ENCODE data around the gene COL4A2.

The COL4A2 gene

DNA sequence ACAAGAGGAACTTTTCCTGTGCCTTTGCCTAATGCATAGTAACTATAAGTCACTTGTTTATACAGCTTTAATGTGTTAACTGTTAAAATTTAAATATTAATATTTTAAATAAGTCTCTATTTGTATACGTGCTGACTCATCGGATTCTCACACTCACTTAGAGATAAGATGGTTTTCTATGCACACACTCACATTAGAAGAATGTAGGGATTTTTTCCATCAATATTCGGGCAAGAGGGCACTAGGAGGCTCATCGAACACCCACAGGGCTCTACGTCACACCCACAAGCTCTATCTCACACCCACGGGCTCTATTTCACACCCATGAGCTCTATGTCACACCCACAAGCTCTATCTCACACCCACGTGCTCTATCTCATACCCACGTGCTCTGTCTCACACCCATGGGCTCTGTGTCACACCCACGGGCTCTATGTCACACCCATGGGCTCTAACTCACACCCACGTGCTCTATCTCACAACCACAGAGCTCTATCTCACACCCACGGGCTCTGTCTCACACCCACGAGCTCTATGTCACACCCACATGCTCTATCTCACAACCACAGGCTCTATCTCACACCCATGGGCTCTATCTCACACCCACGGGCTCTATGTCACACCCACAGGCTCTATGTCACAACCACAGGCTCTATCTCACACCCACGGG lies 73.4 kb downstream of the COL4A2 start:
- Histone ChIP-seq H3K4me1 (ENCODE audit: insufficient read depth, low read length) (peaks cover 44% of the 10 kb centered on the region), H3K27me3 (ENCODE audit: control insufficient read depth in 1 of 2, insufficient read depth in 2 of 2, low read length in 2 of 2) (no peaks in the 10 kb centered on the region), H3K9me3 (ENCODE audit: low read length) (no peaks in the 10 kb centered on the region), H3K27ac (ENCODE audit: low read depth, low read length) (no peak overlapping the region), H3K9ac (ENCODE audit: low read length) (no peak overlapping the region), H3K36me3 (ENCODE audit: insufficient read depth, low read length) (no peaks in the 10 kb centered on the region), H3K4me3 (ENCODE audit: low read depth in 1 of 2, low read length in 2 of 2) (no peak overlapping the region)

DNA sequence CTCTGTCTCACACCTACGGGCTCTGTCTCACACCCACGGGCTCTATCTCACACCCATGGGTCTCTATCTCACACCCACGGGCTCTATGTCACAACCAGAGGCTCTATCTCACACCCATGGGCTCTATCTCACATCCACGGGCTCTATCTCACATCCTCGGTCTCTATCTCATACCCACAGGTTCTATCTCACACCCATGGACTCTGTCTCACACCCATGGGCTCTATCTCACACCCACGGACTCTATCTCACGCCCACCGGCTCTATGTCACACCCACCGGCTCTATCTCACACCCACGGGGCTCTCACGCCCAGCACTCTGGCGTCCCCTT lies 73.9 kb downstream of the COL4A2 start:
- Histone ChIP-seq H3K9ac (ENCODE audit: low read length) (no peak overlapping the region), H3K9me3 (ENCODE audit: low read length) (no peaks in the 10 kb centered on the region), H3K4me3 (ENCODE audit: low read depth in 1 of 2, low read length in 2 of 2) (no peak overlapping the region), H3K27ac (ENCODE audit: low read depth, low read length) (no peak overlapping the region), H3K36me3 (ENCODE audit: insufficient read depth, low read length) (no peaks in the 10 kb centered on the region), H3K4me1 (ENCODE audit: insufficient read depth, low read length) (peaks cover 38% of the 10 kb centered on the region), H3K27me3 (ENCODE audit: control insufficient read depth in 1 of 2, insufficient read depth in 2 of 2, low read length in 2 of 2) (no peaks in the 10 kb centered on the region)

DNA sequence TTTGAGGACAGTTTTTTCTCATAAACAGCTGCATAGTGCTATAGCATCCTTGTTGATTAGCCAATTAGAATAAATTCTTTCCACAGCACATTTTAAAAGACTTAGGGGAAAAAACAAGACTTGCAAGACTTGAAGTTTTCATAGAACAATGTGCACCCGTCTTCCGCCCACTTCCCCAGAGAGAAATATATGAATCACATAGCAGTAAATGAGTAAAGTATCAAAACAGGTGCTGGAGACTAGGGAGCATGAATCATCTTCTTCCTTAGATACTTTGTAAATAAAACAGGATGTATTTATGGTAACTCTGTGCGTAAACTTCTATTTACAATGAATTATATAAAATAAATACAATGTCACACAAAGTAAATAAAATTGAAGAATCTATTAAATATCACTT lies 75.1 kb downstream of the COL4A2 start:
- H3K27ac ChIP-seq (ENCODE audit: low read depth, low read length) = no peak overlapping the region
- H3K36me3 ChIP-seq (ENCODE audit: insufficient read depth, low read length) = no peaks in the 10 kb centered on the region

DNA sequence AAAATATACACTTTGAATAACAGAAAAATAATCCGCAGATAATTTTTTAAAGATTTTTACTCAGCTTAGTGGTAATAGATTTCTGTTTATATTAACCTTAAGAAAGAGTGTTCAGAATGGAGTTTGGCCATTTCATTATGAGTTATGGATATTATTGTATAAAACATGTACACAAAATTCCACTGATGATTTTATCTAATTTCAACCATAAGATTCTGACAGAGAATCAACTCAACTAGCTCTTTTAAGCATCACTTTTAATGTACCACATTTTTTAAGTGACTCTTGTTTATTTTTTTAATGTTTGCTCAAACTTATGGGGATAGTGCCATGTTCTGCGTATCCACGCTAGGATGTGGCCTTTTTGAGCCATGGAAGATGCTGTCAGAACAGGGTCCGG lies 75.7 kb downstream of the COL4A2 start:
- Histone ChIP-seq H3K27ac (ENCODE audit: low read depth, low read length) (no peak overlapping the region), H3K27me3 (ENCODE audit: control insufficient read depth in 1 of 2, insufficient read depth in 2 of 2, low read length in 2 of 2) (no peaks in the 10 kb centered on the region), H3K9ac (ENCODE audit: low read length) (no peak overlapping the region), H3K9me3 (ENCODE audit: low read length) (no peaks in the 10 kb centered on the region), H3K36me3 (ENCODE audit: insufficient read depth, low read length) (no peaks in the 10 kb centered on the region), H3K4me1 (ENCODE audit: insufficient read depth, low read length) (peaks cover 24% of the 10 kb centered on the region), H3K4me3 (ENCODE audit: low read depth in 1 of 2, low read length in 2 of 2) (no peak overlapping the region)

More for the DNA sequence above, 75.1 kb downstream of the COL4A2 start:
- Histone ChIP-seq H3K4me3 (ENCODE audit: low read depth in 1 of 2, low read length in 2 of 2) (no peak overlapping the region), H3K27me3 (ENCODE audit: control insufficient read depth in 1 of 2, insufficient read depth in 2 of 2, low read length in 2 of 2) (no peaks in the 10 kb centered on the region), H3K4me1 (ENCODE audit: insufficient read depth, low read length) (peaks cover 27% of the 10 kb centered on the region), H3K9me3 (ENCODE audit: low read length) (no peaks in the 10 kb centered on the region), H3K9ac (ENCODE audit: low read length) (no peak overlapping the region)

DNA sequence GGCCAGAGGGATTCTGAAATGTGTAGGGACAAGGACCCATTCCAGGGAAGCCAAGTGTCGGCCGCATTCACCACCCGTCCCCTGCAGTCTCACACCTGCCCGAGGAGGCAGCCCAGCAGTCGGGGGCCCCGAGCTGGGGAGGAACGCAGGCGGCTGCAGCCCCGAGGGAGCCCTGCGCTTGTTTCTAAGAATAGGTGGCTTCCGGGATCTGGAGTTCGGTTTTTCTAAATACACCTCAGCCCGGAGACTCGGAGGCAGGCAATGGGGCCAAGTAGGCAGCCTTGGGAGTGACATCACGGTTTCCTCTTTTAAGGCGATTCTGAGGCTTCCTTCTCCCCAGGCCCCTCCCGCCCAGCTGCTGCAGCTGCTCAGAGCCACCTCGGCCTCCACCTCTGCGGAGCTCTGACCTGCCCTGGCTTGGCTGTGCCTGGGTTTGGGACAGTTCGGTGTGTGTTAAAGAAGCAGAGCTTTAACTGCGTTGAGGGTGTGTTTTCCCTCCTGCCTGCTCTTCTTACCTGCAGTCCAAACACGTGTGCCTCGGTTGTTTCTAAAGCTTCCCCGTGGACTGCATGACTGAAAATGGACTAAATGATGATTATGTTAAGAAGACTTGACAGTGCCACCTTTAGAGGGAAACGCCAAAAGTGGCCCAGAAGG lies 80.5 kb downstream of the COL4A2 start:
- Histone ChIP-seq H3K9ac (ENCODE audit: low read length) (peak overlapping the region; percentile 25), H3K27ac (ENCODE audit: low read depth, low read length) (peak overlapping the region; percentile 87), H3K36me3 (ENCODE audit: insufficient read depth, low read length) (no peaks in the 10 kb centered on the region), H3K4me3 (ENCODE audit: low read depth in 1 of 2, low read length in 2 of 2) (peak overlapping the region in 1 of 2 donors; percentile 29), H3K9me3 (ENCODE audit: low read length) (no peaks in the 10 kb centered on the region), H3K4me1 (ENCODE audit: insufficient read depth, low read length) (peaks cover 35% of the 10 kb centered on the region), H3K27me3 (ENCODE audit: control insufficient read depth in 1 of 2, insufficient read depth in 2 of 2, low read length in 2 of 2) (no peaks in the 10 kb centered on the region)

DNA sequence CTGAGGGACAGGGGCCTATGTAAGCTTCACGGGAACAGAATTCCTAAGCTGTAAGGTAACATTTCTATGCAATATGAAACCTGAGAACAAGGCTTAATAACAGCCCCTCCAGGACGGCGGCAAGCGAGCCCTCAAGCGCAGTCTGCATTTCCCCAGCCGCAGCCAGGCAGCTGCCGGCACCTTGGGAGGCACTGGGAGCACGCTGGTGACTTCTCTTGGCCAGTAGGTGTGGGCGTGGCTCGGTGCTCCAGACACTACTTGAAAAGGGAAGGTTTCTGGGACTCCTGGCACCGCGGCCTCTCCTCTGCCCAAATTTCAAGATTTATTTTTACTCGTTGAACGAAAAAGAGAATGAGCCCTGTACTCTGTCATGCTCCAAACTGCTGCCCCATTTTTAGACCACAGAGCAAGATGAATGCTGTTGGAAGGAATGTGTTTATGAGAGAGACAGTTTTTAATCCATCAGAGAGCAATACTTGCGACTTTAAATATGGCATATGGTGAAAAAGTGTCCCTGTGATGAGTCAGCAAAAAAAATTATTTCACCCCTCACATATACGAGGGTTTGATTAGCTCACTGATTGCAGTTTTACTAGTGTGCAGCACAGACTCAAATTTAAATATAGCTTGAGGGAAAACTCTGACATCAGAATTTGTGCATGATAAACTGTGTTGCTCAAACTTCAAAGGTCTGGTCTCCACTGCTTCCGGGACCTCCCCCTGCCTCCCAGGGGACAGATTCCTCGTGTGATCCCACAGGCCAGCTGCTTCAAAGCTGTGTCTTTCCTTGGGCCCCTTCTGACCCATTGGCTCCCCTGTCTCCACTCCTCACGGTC lies 81.2 kb downstream of the COL4A2 start:
- H3K4me1 ChIP-seq (ENCODE audit: insufficient read depth, low read length) = peaks cover 38% of the 10 kb centered on the region

DNA sequence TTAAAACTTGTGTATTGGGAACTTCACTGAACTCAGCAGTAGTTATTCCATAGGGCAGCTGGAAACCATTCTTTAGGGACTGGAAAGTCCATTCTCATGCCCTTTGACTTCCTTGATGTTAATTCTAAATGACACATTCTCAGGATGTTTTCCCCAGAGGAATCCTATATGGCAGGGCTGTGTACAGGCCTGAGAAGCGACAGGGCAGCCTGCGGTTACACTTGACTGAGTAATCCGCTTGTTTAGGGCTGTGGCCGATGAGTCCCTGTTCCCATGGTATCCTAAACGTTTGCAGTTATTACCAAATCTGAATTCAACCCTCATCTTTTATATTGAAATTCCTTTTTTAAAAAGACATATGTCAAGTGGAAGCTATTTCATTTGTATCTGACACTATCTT lies 83.5 kb downstream of the COL4A2 start:
- Histone ChIP-seq H3K27me3 (ENCODE audit: control insufficient read depth in 1 of 2, insufficient read depth in 2 of 2, low read length in 2 of 2) (no peaks in the 10 kb centered on the region), H3K36me3 (ENCODE audit: insufficient read depth, low read length) (no peaks in the 10 kb centered on the region), H3K27ac (ENCODE audit: low read depth, low read length) (peak overlapping the region; percentile 96), H3K9ac (ENCODE audit: low read length) (no peak overlapping the region), H3K4me1 (ENCODE audit: insufficient read depth, low read length) (peaks cover 52% of the 10 kb centered on the region), H3K4me3 (ENCODE audit: low read depth in 1 of 2, low read length in 2 of 2) (no peak overlapping the region), H3K9me3 (ENCODE audit: low read length) (no peaks in the 10 kb centered on the region)

More for the DNA sequence above, 81.2 kb downstream of the COL4A2 start:
- peak overlapping the region in 1 of 2 donors; percentile 29 for H3K4me3 ChIP-seq (ENCODE audit: low read depth in 1 of 2, low read length in 2 of 2)
- peak overlapping the region; percentile 25 for H3K9ac ChIP-seq (ENCODE audit: low read length)
- no peaks in the 10 kb centered on the region for H3K27me3 ChIP-seq (ENCODE audit: control insufficient read depth in 1 of 2, insufficient read depth in 2 of 2, low read length in 2 of 2)
- H3K27ac ChIP-seq (ENCODE audit: low read depth, low read length) = peak overlapping the region; percentile 96
- H3K36me3 ChIP-seq (ENCODE audit: insufficient read depth, low read length) = no peaks in the 10 kb centered on the region
- no peaks in the 10 kb centered on the region for H3K9me3 ChIP-seq (ENCODE audit: low read length)

DNA sequence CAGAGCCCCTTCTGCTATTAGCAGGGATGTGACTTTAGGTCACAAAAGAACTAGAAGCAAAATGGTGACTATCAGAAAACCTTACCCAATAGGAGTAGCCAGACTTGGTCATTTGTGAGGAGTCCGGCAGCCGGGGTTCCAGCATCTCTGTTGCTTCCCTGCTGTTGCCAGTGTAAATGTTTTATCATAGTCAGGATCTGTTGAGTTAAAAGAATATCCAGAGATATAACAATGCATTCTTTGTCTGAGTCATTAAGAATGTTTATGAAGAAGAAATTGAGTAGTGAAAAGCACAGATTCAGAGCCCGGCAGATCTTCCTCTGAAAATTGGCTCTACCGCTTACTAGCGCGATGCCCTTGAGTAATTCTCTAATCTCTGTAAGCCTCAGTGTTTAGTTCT lies 84.2 kb downstream of the COL4A2 start:
- Histone ChIP-seq H3K36me3 (ENCODE audit: insufficient read depth, low read length) (no peaks in the 10 kb centered on the region), H3K27ac (ENCODE audit: low read depth, low read length) (peak overlapping the region; percentile 22), H3K27me3 (ENCODE audit: control insufficient read depth in 1 of 2, insufficient read depth in 2 of 2, low read length in 2 of 2) (no peaks in the 10 kb centered on the region), H3K9ac (ENCODE audit: low read length) (no peak overlapping the region), H3K9me3 (ENCODE audit: low read length) (no peaks in the 10 kb centered on the region), H3K4me1 (ENCODE audit: insufficient read depth, low read length) (peaks cover 59% of the 10 kb centered on the region), H3K4me3 (ENCODE audit: low read depth in 1 of 2, low read length in 2 of 2) (no peak overlapping the region)

DNA sequence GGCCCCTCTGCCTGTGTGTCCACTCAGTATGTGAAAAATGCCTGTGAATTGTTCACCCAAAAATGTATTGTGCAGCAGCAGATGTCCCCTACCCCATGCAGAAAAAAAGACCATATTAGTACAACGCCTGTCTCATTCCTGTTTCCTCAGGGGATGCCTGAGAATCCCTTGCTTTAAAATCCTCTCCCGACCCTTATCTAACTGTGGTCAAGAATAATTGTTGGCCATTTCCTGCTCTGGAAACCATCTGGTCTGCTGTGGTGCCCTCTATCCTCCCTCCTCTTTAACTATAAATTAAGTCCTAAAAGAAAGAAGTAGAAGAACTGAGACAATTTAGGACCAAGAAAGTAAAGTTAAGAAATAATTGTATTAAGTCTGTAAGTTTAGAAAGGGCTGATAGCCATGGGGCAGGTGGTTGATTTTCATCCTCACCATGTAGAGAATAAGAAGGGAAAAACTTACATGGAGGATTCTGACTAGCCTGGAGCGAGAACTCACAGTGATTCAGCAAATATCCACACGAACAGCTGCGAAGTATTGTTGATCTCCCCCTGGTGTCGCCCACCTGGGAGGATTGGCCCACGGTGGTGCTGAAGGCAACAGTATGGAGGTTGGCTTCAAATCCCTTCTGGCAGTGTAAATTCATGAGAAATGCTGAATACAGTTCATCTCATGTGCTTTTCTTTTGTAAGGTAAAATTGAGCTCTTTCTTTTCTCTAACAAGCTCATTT lies 85.6 kb downstream of the COL4A2 start:
- no peaks in the 10 kb centered on the region for H3K9me3 ChIP-seq (ENCODE audit: low read length)
- no peaks in the 10 kb centered on the region for H3K27me3 ChIP-seq (ENCODE audit: control insufficient read depth in 1 of 2, insufficient read depth in 2 of 2, low read length in 2 of 2)
- peak overlapping the region; percentile 22 for H3K27ac ChIP-seq (ENCODE audit: low read depth, low read length)
- H3K4me1 ChIP-seq (ENCODE audit: insufficient read depth, low read length) = peaks cover 68% of the 10 kb centered on the region
- H3K9ac ChIP-seq (ENCODE audit: low read length) = no peak overlapping the region
- no peak overlapping the region for H3K4me3 ChIP-seq (ENCODE audit: low read depth in 1 of 2, low read length in 2 of 2)
- H3K36me3 ChIP-seq (ENCODE audit: insufficient read depth, low read length) = no peaks in the 10 kb centered on the region

DNA sequence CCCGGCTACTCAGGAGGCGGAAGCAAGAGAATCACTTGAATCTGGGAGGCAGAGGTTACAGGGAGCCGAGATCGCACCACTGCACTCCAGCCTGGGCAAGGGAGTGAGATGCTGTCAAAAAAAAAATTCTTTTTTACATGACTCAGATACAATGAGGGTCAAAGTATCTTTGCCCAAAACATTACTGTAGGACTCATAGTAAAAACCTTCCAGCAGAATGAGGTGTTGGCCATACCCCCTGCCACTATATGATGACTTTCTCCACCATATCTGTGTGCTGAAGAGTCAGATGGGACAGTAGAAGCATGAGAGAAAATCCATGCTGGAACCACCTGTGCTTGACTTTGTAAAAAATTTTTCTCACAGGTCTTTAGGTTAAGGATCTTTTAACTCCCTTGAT lies 86.7 kb downstream of the COL4A2 start:
- H3K27ac ChIP-seq (ENCODE audit: low read depth, low read length) = peak overlapping the region; percentile 71
- no peaks in the 10 kb centered on the region for H3K27me3 ChIP-seq (ENCODE audit: control insufficient read depth in 1 of 2, insufficient read depth in 2 of 2, low read length in 2 of 2)
- H3K4me1 ChIP-seq (ENCODE audit: insufficient read depth, low read length) = peaks cover 68% of the 10 kb centered on the region
- no peak overlapping the region for H3K4me3 ChIP-seq (ENCODE audit: low read depth in 1 of 2, low read length in 2 of 2)
- H3K9ac ChIP-seq (ENCODE audit: low read length) = no peak overlapping the region
- no peaks in the 10 kb centered on the region for H3K9me3 ChIP-seq (ENCODE audit: low read length)
- no peaks in the 10 kb centered on the region for H3K36me3 ChIP-seq (ENCODE audit: insufficient read depth, low read length)

DNA sequence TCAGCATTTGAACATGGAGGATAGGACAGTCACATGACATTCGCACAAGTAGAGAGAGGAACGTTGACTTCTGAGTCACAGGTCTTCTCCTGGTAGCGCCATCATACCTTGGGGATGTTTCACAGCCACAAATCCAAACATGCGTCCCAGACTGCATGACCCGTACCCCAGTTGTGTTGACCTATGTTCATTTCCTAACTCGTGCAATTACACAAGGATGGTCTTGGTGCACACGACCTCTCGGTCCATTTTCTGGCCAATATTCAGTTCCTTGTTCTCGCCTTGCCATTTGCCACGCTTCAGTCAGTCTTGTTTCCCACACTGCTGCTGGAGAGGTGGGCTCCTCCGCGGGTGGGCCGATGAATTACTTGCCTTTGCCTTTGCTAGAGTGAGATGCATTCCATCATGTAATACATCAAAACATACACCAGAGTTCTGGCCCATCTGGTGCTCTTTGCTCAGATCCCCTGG lies 87.3 kb downstream of the COL4A2 start:
- Histone ChIP-seq H3K27ac (ENCODE audit: low read depth, low read length) (peak overlapping the region; percentile 71), H3K4me1 (ENCODE audit: insufficient read depth, low read length) (peaks cover 71% of the 10 kb centered on the region)

More for the DNA sequence above, 87.3 kb downstream of the COL4A2 start:
- no peaks in the 10 kb centered on the region for H3K36me3 ChIP-seq (ENCODE audit: insufficient read depth, low read length)
- no peak overlapping the region for H3K9ac ChIP-seq (ENCODE audit: low read length)
- H3K27me3 ChIP-seq (ENCODE audit: control insufficient read depth in 1 of 2, insufficient read depth in 2 of 2, low read length in 2 of 2) = no peaks in the 10 kb centered on the region
- H3K9me3 ChIP-seq (ENCODE audit: low read length) = no peaks in the 10 kb centered on the region
- H3K4me3 ChIP-seq (ENCODE audit: low read depth in 1 of 2, low read length in 2 of 2) = no peak overlapping the region
